ENCODE results near the gene FXR2. TPM values are rescaled to one million over a fixed set of nuclear protein-coding genes. Genes with fewer than 3 reads are reported as not detected.

Gene FXR2
- total RNA-seq, 1 experiment from 2014 or later: 30.9 TPM

DNA sequence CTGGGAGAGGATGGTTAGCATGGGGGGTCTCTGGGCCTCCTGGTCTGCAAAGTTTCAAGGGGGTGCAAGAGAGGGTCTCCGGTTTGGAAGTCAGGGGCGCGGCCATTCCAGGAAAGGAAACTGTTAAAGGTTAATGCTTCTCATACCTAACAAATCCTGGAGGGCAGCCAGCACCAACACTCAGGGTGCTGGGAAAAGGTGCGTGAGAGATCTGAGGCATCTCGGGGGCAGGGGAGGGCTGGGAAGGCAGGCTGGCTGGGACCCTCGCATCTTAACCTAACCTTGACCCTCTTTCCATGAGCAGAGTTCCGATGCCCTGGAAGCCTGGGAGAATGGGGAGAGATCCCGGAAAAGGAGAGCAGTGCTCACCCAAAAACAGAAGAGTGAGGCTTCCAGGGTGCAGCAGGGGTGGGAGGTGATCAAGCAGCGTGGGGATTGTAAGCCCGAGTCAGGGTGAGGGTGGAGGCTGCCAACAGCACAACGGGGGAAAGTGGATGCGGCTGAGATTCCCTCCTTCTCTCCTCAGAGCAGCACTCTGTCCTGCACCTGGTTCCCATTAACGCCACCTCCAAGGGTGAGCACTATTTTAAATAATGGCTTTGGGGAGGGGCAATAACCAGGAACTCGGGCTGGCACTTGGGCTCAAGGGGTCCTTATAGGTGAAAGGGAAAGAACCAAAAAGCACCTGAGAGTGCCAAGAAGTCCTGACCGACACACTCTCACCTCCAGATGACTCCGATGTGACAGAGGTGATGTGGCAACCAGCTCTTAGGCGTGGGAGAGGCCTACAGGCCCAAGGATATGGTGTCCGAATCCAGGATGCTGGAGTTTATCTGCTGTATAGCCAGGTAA lies 55.2 kb downstream of the FXR2 start:
- no peaks in the 10 kb centered on the region for H3K9me3 Mint-ChIP-seq (ENCODE audit: low read depth, unreplicated experiment)
- H3K27ac Mint-ChIP-seq (ENCODE audit: unreplicated experiment): peak overlapping the region; percentile 87
- BruUV-seq (replicated peaks): no TSS peak
- DNase-seq: no peak
- intact Hi-C loops (cut with micrococcal nuclease; ENCODE audit: unreplicated experiment): loop anchor here (5.0 kb wide), 2 partner anchors 122 to 202 kb away; partner anchors contain the start of genes FGF11, TMEM102 and TMEM95
- peak overlapping the region; percentile 90 for H3K4me3 Mint-ChIP-seq (ENCODE audit: low read depth, unreplicated experiment)
- no peaks in the 10 kb centered on the region for H3K27me3 Mint-ChIP-seq (ENCODE audit: unreplicated experiment)
- CTCF ChIA-PET: interaction anchor here (0.6 to 2.6 kb wide), 8 partner anchors 38 to 278 kb away, joined by 3 to 33 read pairs (median 5); partner anchors contain the start of genes SLC2A4, TMEM102, TMEM256 and WRAP53
- TF ChIP-seq, protein P1, sequence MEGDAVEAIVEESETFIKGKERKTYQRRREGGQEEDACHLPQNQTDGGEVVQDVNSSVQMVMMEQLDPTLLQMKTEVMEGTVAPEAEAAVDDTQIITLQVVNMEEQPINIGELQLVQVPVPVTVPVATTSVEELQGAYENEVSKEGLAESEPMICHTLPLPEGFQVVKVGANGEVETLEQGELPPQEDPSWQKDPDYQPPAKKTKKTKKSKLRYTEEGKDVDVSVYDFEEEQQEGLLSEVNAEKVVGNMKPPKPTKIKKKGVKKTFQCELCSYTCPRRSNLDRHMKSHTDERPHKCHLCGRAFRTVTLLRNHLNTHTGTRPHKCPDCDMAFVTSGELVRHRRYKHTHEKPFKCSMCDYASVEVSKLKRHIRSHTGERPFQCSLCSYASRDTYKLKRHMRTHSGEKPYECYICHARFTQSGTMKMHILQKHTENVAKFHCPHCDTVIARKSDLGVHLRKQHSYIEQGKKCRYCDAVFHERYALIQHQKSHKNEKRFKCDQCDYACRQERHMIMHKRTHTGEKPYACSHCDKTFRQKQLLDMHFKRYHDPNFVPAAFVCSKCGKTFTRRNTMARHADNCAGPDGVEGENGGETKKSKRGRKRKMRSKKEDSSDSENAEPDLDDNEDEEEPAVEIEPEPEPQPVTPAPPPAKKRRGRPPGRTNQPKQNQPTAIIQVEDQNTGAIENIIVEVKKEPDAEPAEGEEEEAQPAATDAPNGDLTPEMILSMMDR (IDR thresholded peaks at IDR 0.05; ENCODE audit: unreplicated experiment): no peak
- H3K4me1 Mint-ChIP-seq (ENCODE audit: low read depth, unreplicated experiment): peaks cover 48% of the 10 kb centered on the region
- H3K36me3 Mint-ChIP-seq (ENCODE audit: insufficient read depth, unreplicated experiment): peaks cover 63% of the 10 kb centered on the region

DNA sequence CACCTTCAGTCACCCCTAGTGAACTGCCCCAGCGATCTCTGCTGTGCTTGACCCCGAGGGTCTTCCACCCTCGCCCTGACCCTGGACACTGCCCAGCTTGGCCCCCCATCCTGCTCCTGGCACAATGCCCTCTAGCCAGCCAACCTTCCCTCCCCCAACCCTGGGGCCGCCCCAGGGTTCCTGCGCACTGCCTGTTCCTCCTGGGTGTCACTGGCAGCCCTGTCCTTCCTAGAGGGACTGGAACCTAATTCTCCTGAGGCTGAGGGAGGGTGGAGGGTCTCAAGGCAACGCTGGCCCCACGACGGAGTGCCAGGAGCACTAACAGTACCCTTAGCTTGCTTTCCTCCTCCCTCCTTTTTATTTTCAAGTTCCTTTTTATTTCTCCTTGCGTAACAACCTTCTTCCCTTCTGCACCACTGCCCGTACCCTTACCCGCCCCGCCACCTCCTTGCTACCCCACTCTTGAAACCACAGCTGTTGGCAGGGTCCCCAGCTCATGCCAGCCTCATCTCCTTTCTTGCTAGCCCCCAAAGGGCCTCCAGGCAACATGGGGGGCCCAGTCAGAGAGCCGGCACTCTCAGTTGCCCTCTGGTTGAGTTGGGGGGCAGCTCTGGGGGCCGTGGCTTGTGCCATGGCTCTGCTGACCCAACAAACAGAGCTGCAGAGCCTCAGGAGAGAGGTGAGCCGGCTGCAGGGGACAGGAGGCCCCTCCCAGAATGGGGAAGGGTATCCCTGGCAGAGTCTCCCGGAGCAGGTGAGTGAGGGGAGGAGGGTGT lies 56.0 kb downstream of the FXR2 start, which contains the start of gene TNFSF13:
TSS of gene TNFSF13 (plus strand) at position 207 of the 776 bp plus-strand sequence. CDS start at position 497, 290 bp downstream.
- CTCF ChIA-PET: interaction anchor here (0.6 to 2.6 kb wide), 6 partner anchors 44 to 253 kb away, joined by 3 to 33 read pairs (median 4); partner anchors contain the start of gene WRAP53
- TF ChIP-seq, protein P1 (IDR thresholded peaks at IDR 0.05; ENCODE audit: unreplicated experiment): no peak
- H3K36me3 Mint-ChIP-seq (ENCODE audit: insufficient read depth, unreplicated experiment): peaks cover 63% of the 10 kb centered on the region
- peaks cover 48% of the 10 kb centered on the region for H3K4me1 Mint-ChIP-seq (ENCODE audit: low read depth, unreplicated experiment)
- DNase-seq: peak; percentile 41
- H3K27ac Mint-ChIP-seq (ENCODE audit: unreplicated experiment): peak within 1 kb of the TSS; percentile 87
- no peaks in the 10 kb centered on the region for H3K9me3 Mint-ChIP-seq (ENCODE audit: low read depth, unreplicated experiment)
- intact Hi-C loops (cut with micrococcal nuclease; ENCODE audit: unreplicated experiment): no loop called here
- H3K4me3 Mint-ChIP-seq (ENCODE audit: low read depth, unreplicated experiment): peak within 1 kb of the TSS; percentile 90
- no TSS peak for BruUV-seq (replicated peaks)
- H3K27me3 Mint-ChIP-seq (ENCODE audit: unreplicated experiment): no peaks in the 10 kb centered on the region

DNA sequence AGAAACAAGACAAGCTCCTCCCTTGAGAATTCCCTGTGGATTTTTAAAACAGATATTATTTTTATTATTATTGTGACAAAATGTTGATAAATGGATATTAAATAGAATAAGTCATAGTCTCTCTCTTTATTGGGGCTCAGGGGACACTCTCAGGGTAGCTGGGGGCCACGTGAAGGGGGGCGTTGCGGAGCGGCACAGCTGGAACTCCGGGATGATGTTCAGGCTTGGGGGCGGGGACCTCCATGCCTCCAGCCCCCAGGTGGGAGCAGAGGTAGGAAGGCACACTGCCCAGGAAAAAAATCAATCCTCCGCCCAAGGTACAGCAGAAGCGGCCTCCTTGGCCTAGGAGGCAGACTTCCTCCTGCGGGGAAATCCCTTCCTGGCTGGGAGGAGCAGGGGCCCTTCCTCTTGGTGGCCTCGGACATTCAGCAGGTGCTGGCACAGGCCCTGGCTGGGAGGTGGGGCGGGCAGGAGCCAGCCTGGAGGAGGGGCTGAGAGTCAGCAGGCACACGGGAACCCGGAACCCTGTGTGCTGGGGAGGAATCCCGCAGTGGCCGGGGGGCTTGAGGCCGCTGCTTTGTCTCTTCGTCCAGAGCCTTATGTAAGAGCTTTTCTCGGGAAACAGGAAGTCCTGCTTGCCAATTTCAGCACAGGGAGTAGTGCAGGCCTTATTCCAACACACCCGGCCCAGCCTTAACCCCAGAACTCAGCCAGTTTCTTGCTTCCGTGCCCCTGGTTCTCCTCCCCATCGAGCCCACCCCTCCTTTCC lies 56.7 kb downstream of the FXR2 start:
- peak; percentile 93 for DNase-seq
- H3K4me1 Mint-ChIP-seq (ENCODE audit: low read depth, unreplicated experiment): peaks cover 48% of the 10 kb centered on the region
- CTCF ChIA-PET: interaction anchor here (0.6 to 1.6 kb wide), 7 partner anchors 9 to 252 kb away, joined by 3 to 8 read pairs (median 4); partner anchors contain the start of genes TMEM102, TNFSF12 and WRAP53
- intact Hi-C loops (cut with micrococcal nuclease; ENCODE audit: unreplicated experiment): no loop called here
- peak overlapping the region; percentile 87 for H3K27ac Mint-ChIP-seq (ENCODE audit: unreplicated experiment)
- no peaks in the 10 kb centered on the region for H3K27me3 Mint-ChIP-seq (ENCODE audit: unreplicated experiment)
- TF ChIP-seq, protein P1 (IDR thresholded peaks at IDR 0.05; ENCODE audit: unreplicated experiment): no peak
- peaks cover 59% of the 10 kb centered on the region for H3K36me3 Mint-ChIP-seq (ENCODE audit: insufficient read depth, unreplicated experiment)
- peak overlapping the region; percentile 90 for H3K4me3 Mint-ChIP-seq (ENCODE audit: low read depth, unreplicated experiment)
- no TSS peak for BruUV-seq (replicated peaks)
- no peaks in the 10 kb centered on the region for H3K9me3 Mint-ChIP-seq (ENCODE audit: low read depth, unreplicated experiment)
